Mucosa of descending colon (tissue), 3 donors: ENCODE data around the gene KIF26A. TPM values are rescaled to one million over a fixed set of nuclear protein-coding genes. Genes with fewer than 3 reads are reported as not detected.

Experiments used
- ATAC-seq: fragments of 200-7000 bp; cut with Tn5 transposase; one replicate; pipeline ENCODE4 v1.9.1; 2020; ENCODE audit warnings: mild to moderate bottlenecking, moderate library complexity
- DNase-seq, 3 donors: peaks; one replicate each; pipeline ENCODE4 v3.0.0-alpha.2; 2020
- H3K36me3 ChIP-seq: fragments of 200-600 bp; one replicate; pipeline ENCODE4 v1.8.0; 2021; ENCODE audit warnings: low read depth, mild to moderate bottlenecking
- H3K4me1 ChIP-seq: fragments of 200-600 bp; one replicate; pipeline ENCODE4 v1.8.0; 2021; ENCODE audit warnings: low read depth, mild to moderate bottlenecking
- H3K4me3 ChIP-seq: fragments of 200-600 bp; one replicate; pipeline ENCODE4 v1.8.0; 2021; ENCODE audit warnings: mild to moderate bottlenecking
- H3K9me3 ChIP-seq: fragments of 200-600 bp; one replicate; pipeline ENCODE4 v1.8.0; 2021; ENCODE audit warnings: mild to moderate bottlenecking
- CTCF ChIP-seq: fragments of 200-600 bp; IDR thresholded peaks from one replicate; pipeline ENCODE4 v1.8.0; 2022; ENCODE audit warnings: antibody characterized with exemption, mild to moderate bottlenecking
- intact Hi-C, 2 donors: fragments of 100-400 bp; cut with DNase I in 1 of 2; cut with micrococcal nuclease in 1 of 2; formaldehyde crosslinking; loops; one replicate each; pipeline versions ENCODE4 v1.11.0 to v1.11.1; 2022; cut with DNase I, micrococcal nuclease
- total RNA-seq, 3 donors: library from RNA; stranded (reverse); fragmentation: NEBNext Ultra II Directional in 2 of 3; extraction: Animal tissue kit (Norgen Biotek cat#: 25700) in 2 of 3; gene quantifications; one replicate each; pipeline versions ENCODE4 v1.2.1 to v1.2.4, GENCODE V29; 2021 to 2023
- donor health status: DM: no; HTN: no; CAD: no; lungs with moderate emphysema.
- donor health status: DM: no; HTN: no; CAD: no.
- donor health status: DM: no; HTN: yes; CAD: no.

Gene KIF26A
- total RNA-seq, 3 donors from 2014 or later = 3.8 to 7.7 (median 6.5) TPM

- intact Hi-C loops = loop anchor here (5.0 to 10.0 kb wide), 3 partner anchors 57 to 510 kb away; no protein-coding TSS in a partner anchor
- peak in 2 of 3 donors; percentile 16 to 36 for DNase-seq
- Histone ChIP-seq H3K4me3 (no peak overlapping the region), H3K9me3 (peaks cover 7% of the 10 kb centered on the region), H3K4me1 (peaks cover 38% of the 10 kb centered on the region), H3K36me3 (no peaks in the 10 kb centered on the region)
- ATAC-seq = no peak
- no peak for TF ChIP-seq CTCF
Observed at GRCh38 chr14:104134061-104134965, 4.1 kb upstream of the KIF26A start.

GRCh38 chr14:104135121-104135903 is 3.1 kb upstream of the KIF26A start:
- TF ChIP-seq CTCF = no peak
- Histone ChIP-seq H3K9me3 (no peaks in the 10 kb centered on the region), H3K36me3 (no peaks in the 10 kb centered on the region), H3K4me3 (no peak overlapping the region), H3K4me1 (peaks cover 47% of the 10 kb centered on the region)
- peak in 2 of 3 donors; percentile 32 to 44 for DNase-seq
- intact Hi-C loops = loop anchor here (5.0 to 10.0 kb wide), 3 partner anchors 427 to 509 kb away; no protein-coding TSS in a partner anchor
- no peak for ATAC-seq

- no peak overlapping the region for H3K4me3 ChIP-seq
- peaks cover 47% of the 10 kb centered on the region for H3K4me1 ChIP-seq
Observed at GRCh38 chr14:104135904-104136471, 2.4 kb upstream of the KIF26A start.

GRCh38 chr14:104136472-104137296 is 1.7 kb upstream of the KIF26A start:
- no peak for TF ChIP-seq CTCF
- intact Hi-C loops = loop anchor here (5.0 to 10.0 kb wide), 3 partner anchors 426 to 508 kb away; no protein-coding TSS in a partner anchor
- DNase-seq = peak in 2 of 3 donors; percentile 30 to 37
- peaks cover 47% of the 10 kb centered on the region for H3K4me1 ChIP-seq
- ATAC-seq = no peak
- no peaks in the 10 kb centered on the region for H3K36me3 ChIP-seq
- H3K9me3 ChIP-seq = no peaks in the 10 kb centered on the region
- no peak overlapping the region for H3K4me3 ChIP-seq

More at GRCh38 chr14:104135904-104136471, 2.4 kb upstream of the KIF26A start:
- DNase-seq (peak in 2 of 3 donors; percentile 27 to 39), ATAC-seq (no peak)
- no peak for TF ChIP-seq CTCF
- H3K36me3 ChIP-seq = no peaks in the 10 kb centered on the region
- intact Hi-C loops = loop anchor here (5.0 to 10.0 kb wide), 3 partner anchors 426 to 509 kb away; no protein-coding TSS in a partner anchor
- H3K9me3 ChIP-seq = no peaks in the 10 kb centered on the region
